ENCODE data around the gene NEGR1.
A peak's percentile ranks its signal among the peaks of the same experiment; 100 is the strongest.

Gene NEGR1

DNA sequence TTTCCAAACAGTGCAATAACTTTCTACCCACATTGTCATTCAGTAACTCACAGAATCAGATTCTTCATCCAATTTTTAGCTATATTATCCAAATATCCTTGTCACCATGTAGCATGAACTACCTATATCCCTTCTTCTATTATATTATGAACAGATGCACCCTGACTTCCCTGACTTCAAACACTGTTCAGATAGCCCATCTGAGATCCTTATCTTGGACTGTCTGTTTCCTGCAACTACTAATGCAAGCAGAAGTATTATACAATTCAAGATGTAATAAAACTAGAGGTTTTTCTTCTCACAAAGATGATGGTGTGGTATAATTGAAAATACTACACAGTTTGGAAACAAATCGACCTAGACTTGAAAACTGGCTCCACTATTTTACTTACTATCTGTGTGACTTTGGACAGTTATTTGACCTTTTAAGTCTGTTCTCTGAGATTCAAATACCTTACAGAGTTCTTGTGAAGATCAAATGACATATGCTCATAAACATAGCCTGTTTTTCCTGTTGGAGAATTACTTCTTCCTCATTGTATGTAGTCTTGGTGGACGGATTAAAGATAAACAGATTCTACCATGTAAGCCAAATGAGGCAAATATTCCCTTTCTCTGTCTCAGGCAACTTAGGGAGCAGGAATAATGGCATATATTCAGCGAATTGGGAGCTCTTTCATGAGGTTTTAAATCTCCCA lies 793.6 kb downstream of the NEGR1 start:
- Histone ChIP-seq H3K79me2 (ENCODE audit: control insufficient read depth, insufficient read depth, low read length, unreplicated experiment) (no peaks in the 10 kb centered on the region), H3K4me1 (ENCODE audit: control insufficient read depth, insufficient read depth, low read length, unreplicated experiment) (peaks cover 10% of the 10 kb centered on the region), H3K4me3 (ENCODE audit: low read depth, low read length) (no peak overlapping the region), H2AFZ (ENCODE audit: low read length, unreplicated experiment) (no peak overlapping the region), H3K27ac (ENCODE audit: low read depth, low read length) (no peak overlapping the region), H3K36me3 (ENCODE audit: insufficient read depth, low read length) (no peaks in the 10 kb centered on the region), H3K27me3 (ENCODE audit: insufficient read depth, low read length) (no peaks in the 10 kb centered on the region)

GRCh38 chr1:71473331-71473730 lies 809.0 kb downstream of the NEGR1 start:
- no peak overlapping the region for H3K27ac ChIP-seq (ENCODE audit: low read depth, low read length)
- no peaks in the 10 kb centered on the region for H3K27me3 ChIP-seq (ENCODE audit: insufficient read depth, low read length)
- H3K79me2 ChIP-seq (ENCODE audit: control insufficient read depth, insufficient read depth, low read length, unreplicated experiment): no peaks in the 10 kb centered on the region
- no peaks in the 10 kb centered on the region for H3K4me1 ChIP-seq (ENCODE audit: control insufficient read depth, insufficient read depth, low read length, unreplicated experiment)
- no peak overlapping the region for H2AFZ ChIP-seq (ENCODE audit: low read length, unreplicated experiment)
- no peaks in the 10 kb centered on the region for H3K36me3 ChIP-seq (ENCODE audit: insufficient read depth, low read length)
- H3K4me3 ChIP-seq (ENCODE audit: low read depth, low read length): no peak overlapping the region

DNA sequence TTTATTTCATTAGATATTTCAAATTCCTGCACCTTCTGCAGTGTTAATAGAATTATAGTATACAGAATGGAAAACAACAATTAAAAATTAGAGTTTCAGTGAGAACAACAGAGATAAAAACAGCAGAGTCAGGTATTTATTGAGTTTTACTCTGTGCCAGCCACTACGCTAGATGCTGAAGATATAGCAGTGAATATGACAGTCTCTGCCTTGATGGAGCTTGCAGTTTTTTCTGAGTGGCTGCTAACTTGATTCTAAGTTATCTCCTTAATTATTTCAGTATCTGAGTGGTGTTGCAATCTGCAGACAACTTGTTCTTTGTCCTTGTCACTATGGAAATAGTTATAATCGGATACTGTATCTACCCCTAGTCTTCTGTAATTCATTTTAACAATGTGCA lies 817.2 kb downstream of the NEGR1 start:
- no peak overlapping the region for H2AFZ ChIP-seq (ENCODE audit: low read length, unreplicated experiment)
- H3K4me3 ChIP-seq (ENCODE audit: low read depth, low read length): no peak overlapping the region
- H3K36me3 ChIP-seq (ENCODE audit: insufficient read depth, low read length): no peaks in the 10 kb centered on the region
- H3K4me1 ChIP-seq (ENCODE audit: control insufficient read depth, insufficient read depth, low read length, unreplicated experiment): peaks cover 15% of the 10 kb centered on the region
- H3K79me2 ChIP-seq (ENCODE audit: control insufficient read depth, insufficient read depth, low read length, unreplicated experiment): no peaks in the 10 kb centered on the region
- no peak overlapping the region for H3K27ac ChIP-seq (ENCODE audit: low read depth, low read length)
- H3K27me3 ChIP-seq (ENCODE audit: insufficient read depth, low read length): no peaks in the 10 kb centered on the region

- Histone ChIP-seq H3K79me2 (ENCODE audit: control insufficient read depth, insufficient read depth, low read length, unreplicated experiment) (no peaks in the 10 kb centered on the region), H3K4me1 (ENCODE audit: control insufficient read depth, insufficient read depth, low read length, unreplicated experiment) (peaks cover 15% of the 10 kb centered on the region), H3K27me3 (ENCODE audit: insufficient read depth, low read length) (no peaks in the 10 kb centered on the region), H3K36me3 (ENCODE audit: insufficient read depth, low read length) (no peaks in the 10 kb centered on the region), H2AFZ (ENCODE audit: low read length, unreplicated experiment) (peak overlapping the region; percentile 16), H3K27ac (ENCODE audit: low read depth, low read length) (peak overlapping the region; percentile 32), H3K4me3 (ENCODE audit: low read depth, low read length) (peak overlapping the region; percentile 43)
Observed at GRCh38 chr1:71464016-71464415, 818.3 kb downstream of the NEGR1 start.

GRCh38 chr1:71463144-71463543 lies 819.2 kb downstream of the NEGR1 start:
- H3K4me1 ChIP-seq (ENCODE audit: control insufficient read depth, insufficient read depth, low read length, unreplicated experiment): peaks cover 15% of the 10 kb centered on the region
- peak overlapping the region; percentile 16 for H2AFZ ChIP-seq (ENCODE audit: low read length, unreplicated experiment)
- peak overlapping the region; percentile 20; the same call in 1 of the 2 replicates for H3K27ac ChIP-seq (ENCODE audit: low read depth, low read length)
- H3K27me3 ChIP-seq (ENCODE audit: insufficient read depth, low read length): no peaks in the 10 kb centered on the region
- H3K36me3 ChIP-seq (ENCODE audit: insufficient read depth, low read length): no peaks in the 10 kb centered on the region
- peak overlapping the region; percentile 43 for H3K4me3 ChIP-seq (ENCODE audit: low read depth, low read length)
- no peaks in the 10 kb centered on the region for H3K79me2 ChIP-seq (ENCODE audit: control insufficient read depth, insufficient read depth, low read length, unreplicated experiment)

- H3K4me3 ChIP-seq (ENCODE audit: low read depth, low read length): no peak overlapping the region
- H3K36me3 ChIP-seq (ENCODE audit: insufficient read depth, low read length): no peaks in the 10 kb centered on the region
- H3K4me1 ChIP-seq (ENCODE audit: control insufficient read depth, insufficient read depth, low read length, unreplicated experiment): peaks cover 15% of the 10 kb centered on the region
- H3K27me3 ChIP-seq (ENCODE audit: insufficient read depth, low read length): no peaks in the 10 kb centered on the region
- no peak overlapping the region for H2AFZ ChIP-seq (ENCODE audit: low read length, unreplicated experiment)
- H3K79me2 ChIP-seq (ENCODE audit: control insufficient read depth, insufficient read depth, low read length, unreplicated experiment): no peaks in the 10 kb centered on the region
- no peak overlapping the region for H3K27ac ChIP-seq (ENCODE audit: low read depth, low read length)
Observed at GRCh38 chr1:71462247-71462646, 820.1 kb downstream of the NEGR1 start.

- H3K36me3 ChIP-seq (ENCODE audit: insufficient read depth, low read length): no peaks in the 10 kb centered on the region
- no peak overlapping the region for H3K27ac ChIP-seq (ENCODE audit: low read depth, low read length)
- H3K4me1 ChIP-seq (ENCODE audit: control insufficient read depth, insufficient read depth, low read length, unreplicated experiment): peaks cover 15% of the 10 kb centered on the region
- no peaks in the 10 kb centered on the region for H3K79me2 ChIP-seq (ENCODE audit: control insufficient read depth, insufficient read depth, low read length, unreplicated experiment)
- H3K4me3 ChIP-seq (ENCODE audit: low read depth, low read length): no peak overlapping the region
- H3K27me3 ChIP-seq (ENCODE audit: insufficient read depth, low read length): no peaks in the 10 kb centered on the region
- H2AFZ ChIP-seq (ENCODE audit: low read length, unreplicated experiment): no peak overlapping the region
Observed at GRCh38 chr1:71461416-71461815, 820.9 kb downstream of the NEGR1 start.

- no peak overlapping the region for H3K27ac ChIP-seq (ENCODE audit: low read depth, low read length)
- no peak overlapping the region for H3K4me3 ChIP-seq (ENCODE audit: low read depth, low read length)
- H2AFZ ChIP-seq (ENCODE audit: low read length, unreplicated experiment): no peak overlapping the region
- no peaks in the 10 kb centered on the region for H3K36me3 ChIP-seq (ENCODE audit: insufficient read depth, low read length)
- H3K79me2 ChIP-seq (ENCODE audit: control insufficient read depth, insufficient read depth, low read length, unreplicated experiment): no peaks in the 10 kb centered on the region
- H3K27me3 ChIP-seq (ENCODE audit: insufficient read depth, low read length): no peaks in the 10 kb centered on the region
- no peaks in the 10 kb centered on the region for H3K4me1 ChIP-seq (ENCODE audit: control insufficient read depth, insufficient read depth, low read length, unreplicated experiment)
Observed at GRCh38 chr1:71448444-71448843, 833.9 kb downstream of the NEGR1 start.

DNA sequence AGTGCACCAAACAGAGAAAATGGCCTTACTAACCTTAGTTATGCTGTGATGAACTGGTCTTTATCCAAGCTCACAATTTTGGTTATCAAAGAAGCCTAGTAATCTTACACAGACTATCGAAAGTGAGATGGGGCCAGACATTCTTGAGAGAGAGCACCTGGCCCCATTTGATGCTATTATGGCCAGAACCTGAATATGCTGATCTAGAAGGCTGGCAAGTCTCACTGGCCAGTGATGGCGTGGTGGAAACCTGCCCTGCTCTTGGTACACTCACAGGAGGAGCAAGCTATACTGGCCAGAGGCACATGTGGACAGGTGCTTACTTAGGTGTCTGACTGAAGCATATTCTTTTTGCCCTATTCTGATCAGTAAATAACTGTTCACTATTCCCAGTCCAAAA lies 843.7 kb downstream of the NEGR1 start:
- Histone ChIP-seq H3K79me2 (ENCODE audit: control insufficient read depth, insufficient read depth, low read length, unreplicated experiment) (no peaks in the 10 kb centered on the region), H3K27ac (ENCODE audit: low read depth, low read length) (no peak overlapping the region), H3K36me3 (ENCODE audit: insufficient read depth, low read length) (no peaks in the 10 kb centered on the region), H3K4me3 (ENCODE audit: low read depth, low read length) (no peak overlapping the region), H2AFZ (ENCODE audit: low read length, unreplicated experiment) (no peak overlapping the region), H3K4me1 (ENCODE audit: control insufficient read depth, insufficient read depth, low read length, unreplicated experiment) (no peaks in the 10 kb centered on the region), H3K27me3 (ENCODE audit: insufficient read depth, low read length) (no peaks in the 10 kb centered on the region)

DNA sequence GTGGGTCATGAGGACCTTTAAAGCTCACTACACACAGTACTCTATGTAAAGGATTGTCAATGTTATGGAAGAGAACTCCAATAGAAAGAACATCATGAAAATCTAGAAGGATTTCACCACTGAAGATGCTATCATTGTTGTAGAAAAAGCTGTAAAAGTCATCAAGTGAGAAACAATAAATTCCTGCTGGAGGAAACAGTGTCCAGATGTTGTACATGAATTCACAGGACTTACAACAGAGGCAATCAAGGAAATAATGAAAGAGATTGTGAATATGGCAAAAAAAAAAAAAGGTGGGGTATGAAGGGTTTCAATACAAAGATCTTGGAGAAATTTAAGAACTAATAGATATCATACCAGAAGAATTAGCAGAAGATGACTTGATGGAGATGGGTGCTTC lies 846.4 kb downstream of the NEGR1 start:
- no peaks in the 10 kb centered on the region for H3K79me2 ChIP-seq (ENCODE audit: control insufficient read depth, insufficient read depth, low read length, unreplicated experiment)
- H2AFZ ChIP-seq (ENCODE audit: low read length, unreplicated experiment): no peak overlapping the region
- H3K4me3 ChIP-seq (ENCODE audit: low read depth, low read length): no peak overlapping the region
- no peaks in the 10 kb centered on the region for H3K4me1 ChIP-seq (ENCODE audit: control insufficient read depth, insufficient read depth, low read length, unreplicated experiment)
- no peak overlapping the region for H3K27ac ChIP-seq (ENCODE audit: low read depth, low read length)
- H3K36me3 ChIP-seq (ENCODE audit: insufficient read depth, low read length): no peaks in the 10 kb centered on the region
- H3K27me3 ChIP-seq (ENCODE audit: insufficient read depth, low read length): no peaks in the 10 kb centered on the region

DNA sequence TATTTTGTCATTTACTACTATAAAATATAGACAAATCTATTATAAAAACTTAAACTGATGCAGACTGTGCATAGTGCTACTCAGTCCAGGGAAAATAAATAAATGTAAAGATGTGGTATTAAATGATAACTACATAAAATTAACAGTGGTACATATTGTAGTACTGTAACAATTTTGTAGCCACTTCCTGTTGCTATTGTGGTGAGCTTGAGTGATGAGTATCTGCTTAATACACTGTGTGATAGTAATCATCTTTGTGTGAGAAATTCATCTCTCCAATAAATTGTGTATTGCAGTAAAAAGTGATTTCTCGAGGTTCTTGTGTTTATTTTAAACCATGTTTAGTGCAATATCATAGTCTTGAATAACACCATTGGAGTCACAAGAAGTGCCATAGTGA lies 848.1 kb downstream of the NEGR1 start:
- Histone ChIP-seq H3K36me3 (ENCODE audit: insufficient read depth, low read length) (no peaks in the 10 kb centered on the region), H3K79me2 (ENCODE audit: control insufficient read depth, insufficient read depth, low read length, unreplicated experiment) (no peaks in the 10 kb centered on the region), H3K27me3 (ENCODE audit: insufficient read depth, low read length) (no peaks in the 10 kb centered on the region), H3K27ac (ENCODE audit: low read depth, low read length) (no peak overlapping the region), H2AFZ (ENCODE audit: low read length, unreplicated experiment) (no peak overlapping the region), H3K4me1 (ENCODE audit: control insufficient read depth, insufficient read depth, low read length, unreplicated experiment) (no peaks in the 10 kb centered on the region), H3K4me3 (ENCODE audit: low read depth, low read length) (no peak overlapping the region)

Data from ACC112 (cell line).